RPMI8226 (cell line): Measurements from ENCODE around the gene ISG20.

Source experiments
- DNase-seq: peaks from one replicate; pipeline ENCODE4 v3.0.0-alpha.2; 2015

The ISG20 gene

DNA sequence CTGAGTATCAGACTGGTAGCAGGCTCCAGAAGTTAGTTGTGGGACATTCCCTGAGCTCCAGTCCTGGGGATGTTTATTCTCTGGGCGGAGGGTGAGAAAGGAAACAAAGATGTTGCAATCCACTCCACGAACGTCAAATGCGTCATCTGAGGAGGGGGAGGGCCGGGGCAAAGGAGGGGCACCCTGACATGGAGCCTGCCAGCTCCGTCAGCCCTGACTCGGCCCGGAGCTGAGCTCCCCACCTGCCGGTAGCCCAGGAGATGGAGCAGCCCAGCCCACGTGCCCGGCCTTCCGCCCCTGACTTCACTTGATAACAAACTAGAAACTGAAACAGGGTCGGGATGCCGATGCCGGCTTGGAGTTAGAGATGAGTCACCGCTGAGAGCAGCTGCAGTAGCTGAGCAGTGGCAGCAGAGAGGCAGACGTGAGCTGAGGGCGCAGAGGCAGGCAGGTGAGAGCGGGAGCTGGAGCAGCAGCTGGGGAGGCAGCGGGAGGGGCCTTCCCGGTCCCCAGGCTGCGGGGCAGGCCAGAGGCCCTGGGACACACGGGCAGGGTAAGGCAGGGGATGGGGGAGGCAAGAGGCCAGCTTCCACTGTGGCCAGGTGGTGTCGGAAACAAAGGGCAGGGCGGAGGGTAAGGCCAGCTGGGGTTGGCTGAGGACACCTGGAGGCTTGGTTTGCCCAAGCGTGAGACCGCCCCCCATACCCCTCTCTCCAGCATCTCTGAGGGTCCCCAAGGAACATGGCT lies at the start of gene ISG20:
Gene ISG20 (plus strand): TSS at position 391 of the 747 bp plus-strand sequence. CDS start 351 bp downstream, at position 742.
- peak; percentile 96 for DNase-seq

GRCh38 chr15:88590759-88591158 lies 48.1 kb upstream of the ISG20 start:
- no peak for DNase-seq

- no peak for DNase-seq
Observed at GRCh38 chr15:88591384-88591783, 47.4 kb upstream of the ISG20 start.

DNA sequence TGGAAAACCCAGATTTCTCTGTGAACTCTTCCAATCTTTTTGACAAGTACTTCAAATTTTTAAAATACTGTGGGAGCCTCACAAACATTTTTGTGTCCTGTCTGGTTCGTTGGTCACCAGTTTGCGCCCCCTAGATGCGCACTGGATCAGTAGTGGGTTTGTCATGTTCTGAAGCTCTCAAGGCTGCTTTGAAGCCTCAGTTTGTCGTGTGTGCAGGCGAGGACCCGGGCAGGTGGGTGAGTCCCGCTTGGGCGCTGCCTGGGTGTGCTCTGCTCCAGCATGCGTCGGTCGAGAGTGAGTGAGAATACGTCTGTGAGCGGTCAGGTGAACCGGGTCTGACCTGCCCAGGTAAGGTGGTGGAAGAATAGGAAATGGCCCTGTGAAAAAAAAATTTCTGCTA lies 34.9 kb upstream of the ISG20 start:
- DNase-seq = no peak

DNA sequence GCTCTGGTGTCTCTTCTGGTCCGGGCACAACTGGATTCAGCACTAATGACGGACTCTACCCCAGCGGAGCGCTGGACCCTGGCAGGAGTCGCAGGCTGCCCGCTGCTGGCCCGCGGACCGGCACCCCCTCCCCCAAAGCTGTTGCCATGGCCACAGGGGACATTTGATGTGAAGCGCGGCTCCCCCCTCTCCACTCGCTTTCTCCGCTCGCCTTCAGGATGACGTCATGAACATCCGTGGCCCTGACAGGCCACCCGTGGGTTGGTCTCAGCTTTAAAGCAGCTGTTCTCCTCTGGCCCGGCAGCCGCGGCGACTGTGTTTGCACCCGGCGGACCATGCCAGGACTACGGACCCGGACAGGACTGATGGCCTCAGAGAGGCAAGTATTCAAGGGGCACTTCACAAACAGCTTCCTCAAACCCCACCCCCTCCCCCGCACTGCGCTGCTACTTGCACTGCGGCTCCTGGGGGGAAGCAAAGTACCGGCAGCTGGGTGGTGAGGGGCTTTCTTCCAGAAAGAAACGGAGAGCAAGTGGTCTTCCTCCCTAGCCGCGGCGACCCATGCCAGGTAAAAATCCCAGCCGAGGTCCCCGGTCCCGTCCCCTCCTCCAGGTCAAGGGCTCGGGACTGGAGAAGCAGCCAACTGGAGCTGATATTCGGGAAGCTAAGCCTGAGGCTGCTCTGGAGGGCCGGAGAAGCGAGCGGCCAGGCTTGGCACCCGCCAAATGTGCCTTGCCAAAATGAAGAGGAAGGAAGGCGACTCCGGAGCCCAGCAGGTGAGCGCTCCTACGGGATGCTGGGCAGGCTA lies 34.2 kb upstream of the ISG20 start:
- no peak for DNase-seq

DNA sequence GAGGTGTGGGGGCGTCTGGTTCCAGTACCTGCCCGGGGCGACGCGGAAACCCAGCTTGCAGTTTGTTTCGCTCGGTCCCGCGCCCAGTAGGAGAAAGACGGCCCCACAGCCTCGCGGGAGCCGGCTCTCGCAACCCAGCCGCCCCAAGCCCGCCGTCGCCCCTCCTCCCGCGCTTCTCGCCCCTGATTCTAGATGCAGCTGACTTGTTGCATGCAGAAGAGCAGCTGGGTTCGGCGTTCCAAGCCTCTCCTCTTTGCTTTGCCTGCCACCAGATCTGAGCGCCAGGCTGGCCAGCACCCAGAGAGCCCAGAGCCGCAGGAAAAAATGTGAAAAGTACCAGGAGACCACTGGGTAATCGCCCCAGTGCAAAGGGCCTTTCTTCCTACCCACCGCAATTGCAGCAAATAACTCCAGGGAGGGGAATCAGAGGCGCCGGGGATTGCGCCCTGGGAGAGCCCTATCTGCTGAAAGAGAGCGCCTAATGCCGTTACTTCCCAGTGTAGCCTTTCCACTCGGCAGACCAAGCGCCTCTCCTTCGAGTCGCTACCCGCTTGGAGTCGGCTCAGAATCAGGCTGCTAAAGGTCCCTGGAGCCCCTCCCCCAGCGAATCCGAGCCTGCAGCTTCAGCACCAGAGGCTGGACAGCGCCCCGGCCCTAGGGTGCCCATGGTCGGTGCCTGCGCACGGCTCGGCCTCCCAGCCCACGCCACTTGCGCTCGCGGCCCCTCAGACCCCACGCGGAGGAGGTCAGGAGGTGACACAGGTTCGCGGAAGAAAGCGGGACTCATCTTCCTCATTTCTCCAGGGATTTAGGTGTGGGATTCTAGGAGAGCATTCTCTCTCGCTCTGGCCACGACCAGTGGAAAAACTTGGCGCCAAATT lies 33.4 kb upstream of the ISG20 start:
- DNase-seq = peak; percentile 57

DNA sequence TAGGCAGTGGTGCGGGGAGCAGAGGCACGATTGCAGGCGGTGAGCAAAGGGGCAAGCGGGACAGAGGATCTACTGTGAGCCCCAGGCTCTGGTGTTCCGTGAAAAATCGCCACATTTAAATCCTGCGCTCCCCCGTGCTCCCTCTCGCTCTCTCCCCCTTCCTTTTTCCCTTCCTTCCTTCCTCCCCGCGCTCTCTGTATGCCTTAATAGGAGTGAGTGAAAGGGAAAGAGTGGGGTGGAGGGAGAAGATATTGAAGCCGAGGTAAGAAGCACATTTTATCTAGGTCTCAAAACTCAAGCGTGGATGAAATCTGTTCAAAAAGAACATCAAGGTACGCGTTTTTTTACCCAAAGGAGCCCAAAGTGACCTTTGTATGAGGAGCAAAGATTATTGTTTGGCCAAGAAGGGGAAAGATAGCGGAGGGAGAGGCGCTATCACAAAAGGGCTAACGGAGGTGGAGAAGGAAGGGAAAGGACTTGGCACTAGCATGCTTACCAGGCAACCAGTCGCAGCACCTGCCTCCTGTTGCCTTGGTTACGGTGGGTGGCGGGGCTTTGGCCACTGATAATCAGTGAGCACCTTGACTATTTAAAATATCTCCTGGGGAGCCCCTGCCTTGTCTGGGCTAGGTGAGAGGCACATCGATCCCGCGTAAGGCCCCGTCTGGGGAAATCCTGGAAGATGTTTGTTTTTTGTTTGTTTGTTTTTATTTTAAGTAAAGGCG lies 32.6 kb upstream of the ISG20 start:
- no peak for DNase-seq

DNA sequence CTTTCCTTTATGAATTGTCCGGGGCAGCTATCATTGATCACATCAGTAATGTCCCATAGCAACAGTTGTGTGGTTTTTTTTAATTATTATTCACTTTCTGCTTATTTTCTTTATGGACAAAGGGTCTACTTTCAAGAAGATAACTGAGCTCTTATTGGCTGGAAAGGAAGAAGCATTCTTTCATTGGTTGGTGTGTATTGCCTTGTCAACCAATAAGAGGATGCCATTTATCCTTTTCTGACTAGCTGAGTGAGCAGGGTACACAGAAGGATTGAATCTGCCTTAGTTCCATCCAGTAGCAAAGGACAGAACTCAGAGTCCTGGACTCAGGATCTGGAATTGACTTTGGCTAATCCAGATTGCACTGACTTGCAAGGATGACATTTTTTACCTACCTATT lies 30.9 kb upstream of the ISG20 start:
- DNase-seq = no peak

DNA sequence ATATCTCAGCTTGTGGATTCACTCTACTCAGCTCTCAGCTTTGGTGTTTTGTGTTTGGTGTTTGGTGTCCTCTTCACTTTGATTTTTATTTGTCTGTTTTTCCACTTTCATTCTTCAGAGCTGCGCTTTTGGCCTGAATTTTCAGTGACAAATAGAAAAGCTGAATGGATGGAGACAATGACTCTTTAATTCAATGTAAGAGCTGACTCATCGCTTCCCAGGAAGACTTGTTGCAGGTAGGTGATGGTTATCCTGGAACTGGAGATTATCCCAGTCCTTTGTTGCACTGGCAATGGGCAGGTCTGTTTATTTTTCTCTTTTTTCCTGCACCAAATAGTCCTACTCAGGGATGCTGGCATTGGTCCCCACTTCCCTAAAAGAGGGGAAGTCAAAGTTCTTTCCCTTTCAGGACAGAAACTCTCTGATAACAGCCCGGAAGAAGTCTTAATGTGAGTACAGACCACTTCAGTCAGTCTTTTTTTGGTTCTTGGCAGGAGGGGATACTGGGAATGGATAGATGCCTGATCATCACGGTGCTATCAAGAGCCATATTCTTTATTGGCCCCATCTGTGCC lies 30.1 kb upstream of the ISG20 start:
- DNase-seq = no peak

- no peak for DNase-seq
Observed at GRCh38 chr15:88609344-88610090, 29.3 kb upstream of the ISG20 start.

GRCh38 chr15:88610701-88611231 lies 28.1 kb upstream of the ISG20 start:
- no peak for DNase-seq

DNA sequence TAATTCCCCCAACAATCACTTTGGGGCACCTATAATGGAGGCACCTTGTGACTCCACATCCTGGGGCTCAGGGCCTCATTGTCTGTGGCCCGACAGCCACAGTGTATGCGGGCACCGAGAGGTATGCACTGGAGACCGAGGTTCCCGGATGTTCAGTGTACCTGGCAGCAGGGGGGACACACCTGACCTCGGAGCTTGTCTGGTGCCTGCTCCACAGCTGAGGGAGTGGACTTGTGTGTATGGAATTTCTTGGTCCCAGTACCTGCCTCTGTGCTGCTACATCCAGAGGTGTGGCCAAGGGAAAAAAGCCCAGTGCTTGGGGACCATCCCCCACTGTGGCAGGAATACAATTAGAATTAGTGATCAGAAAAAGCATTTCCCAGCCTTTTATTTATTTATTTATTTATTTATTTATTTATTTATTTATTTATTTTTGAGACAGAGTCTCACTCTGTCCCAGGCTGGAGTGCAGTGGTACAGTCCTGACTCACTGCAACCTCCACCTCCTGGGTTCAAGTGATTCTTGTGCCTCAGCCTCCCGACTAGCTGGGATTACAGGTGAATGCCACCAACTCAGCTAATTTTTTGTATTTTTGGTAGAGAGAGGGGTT lies 26.5 kb upstream of the ISG20 start:
- no peak for DNase-seq

DNA sequence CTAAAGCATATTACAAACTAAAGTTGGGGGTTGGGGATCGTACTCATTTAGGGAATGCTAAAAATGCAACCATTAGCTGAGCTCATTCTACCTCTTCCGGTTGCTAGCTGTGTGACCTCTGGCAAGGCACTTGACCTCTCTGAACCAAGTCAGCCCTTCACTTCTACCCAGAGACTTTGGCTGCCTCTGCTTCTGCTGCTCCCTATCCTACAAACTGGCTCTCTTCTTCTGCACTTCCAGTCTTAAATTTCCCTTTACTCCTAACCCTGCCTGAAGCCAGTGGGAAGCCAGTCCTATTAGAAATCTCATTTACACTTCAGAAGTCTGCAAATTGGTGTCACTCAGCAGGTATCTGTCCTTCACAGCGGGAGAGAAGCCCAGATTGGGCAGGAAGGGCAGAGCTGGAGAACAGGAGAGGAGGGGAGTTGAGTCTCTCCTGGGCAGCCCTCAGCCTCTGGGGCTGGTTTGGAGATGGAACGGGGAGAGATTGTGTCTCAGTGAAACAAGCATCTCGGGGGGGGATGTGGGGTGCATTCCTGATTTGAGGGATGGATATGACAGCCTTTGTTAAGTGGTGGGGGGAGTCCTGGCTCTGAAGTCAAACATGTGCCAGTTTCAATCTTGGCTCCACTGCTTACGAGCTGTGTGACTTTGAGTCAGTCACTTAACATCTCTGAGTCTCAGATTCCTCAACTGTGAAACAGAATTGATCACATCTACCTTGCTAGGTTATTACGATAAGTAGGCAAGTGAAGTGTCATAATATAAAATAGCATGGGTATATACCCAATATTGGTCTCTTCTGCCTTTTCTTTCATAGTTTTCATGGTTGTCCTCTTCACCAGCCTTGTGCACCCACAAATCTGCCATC lies 25.5 kb upstream of the ISG20 start:
- no peak for DNase-seq

- no peak for DNase-seq
Observed at GRCh38 chr15:88615303-88616107, 23.3 kb upstream of the ISG20 start.

- DNase-seq = no peak
Observed at GRCh38 chr15:88616240-88616639, 22.6 kb upstream of the ISG20 start.

GRCh38 chr15:88617031-88617722 lies 21.6 kb upstream of the ISG20 start:
- no peak for DNase-seq

DNA sequence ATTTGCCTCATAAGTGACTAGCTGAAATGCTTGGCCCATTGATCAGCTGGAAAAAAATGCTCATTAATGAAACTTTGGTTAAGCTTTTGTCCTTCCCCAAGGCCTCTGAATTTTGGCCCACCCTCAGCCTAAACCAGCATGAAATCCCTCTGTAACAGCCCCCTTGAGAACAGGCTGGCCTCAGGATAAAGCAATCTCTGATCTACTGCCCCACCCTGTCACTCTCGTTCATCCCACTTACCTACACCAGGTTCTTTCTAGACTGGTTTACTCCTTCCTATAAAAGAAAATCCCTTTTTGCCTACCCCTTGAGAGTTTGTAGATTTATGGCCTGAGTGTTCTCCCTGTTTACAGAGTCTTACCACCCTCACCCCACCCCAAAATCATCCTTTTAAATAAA lies 21.0 kb upstream of the ISG20 start:
- no peak for DNase-seq

DNA sequence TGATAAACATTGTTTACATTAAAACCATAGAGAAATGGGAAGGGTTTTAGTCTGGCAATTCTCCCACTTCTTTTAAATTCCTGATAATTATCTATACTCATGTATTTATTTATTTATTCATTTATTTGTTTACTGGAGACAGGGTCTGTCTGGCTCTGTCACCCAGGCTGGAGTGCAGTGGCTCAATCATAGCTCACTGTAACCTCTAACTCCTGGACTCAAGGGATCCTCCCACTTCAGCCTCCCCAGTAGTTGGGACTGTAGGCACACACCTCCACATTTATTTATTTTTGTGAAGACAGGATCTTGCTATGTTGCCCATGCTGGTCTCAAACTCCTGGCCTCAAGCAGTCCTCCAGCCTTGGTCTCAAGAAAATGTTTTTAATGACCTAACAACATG lies 20.1 kb upstream of the ISG20 start:
- DNase-seq = no peak
